Adrenal gland (tissue), 5 donors: ENCODE measurements around the gene PKP3.

Source experiments
- POLR2A ChIP-seq, 2 donors: fragments of 450-650 bp; IDR thresholded peaks; one replicate each; pipeline ENCODE4 v1.6.1; 2017; ENCODE audit warnings: antibody characterized with exemption in 2 of 2, mild to moderate bottlenecking in 2 of 2, moderate library complexity in 1 of 2
- TF ChIP-seq, protein P1 (sequence below), 6 experiments: fragments of 450-650 bp in 4 of 6; fragments of 200-600 bp in 2 of 6; sonication (generic) in 1 of 6; IDR thresholded peaks; 1 replicate in 5 of 6; 2 replicates in 1 of 6; pipeline versions ENCODE4 v1.5.1 to v1.8.0; 2016 to 2021; ENCODE audit warnings: antibody characterized with exemption in 6 of 6, mild to moderate bottlenecking in 2 of 6, moderate library complexity in 1 of 6
- donor health status: DM: no; HTN: no; CAD: no.

DNA sequence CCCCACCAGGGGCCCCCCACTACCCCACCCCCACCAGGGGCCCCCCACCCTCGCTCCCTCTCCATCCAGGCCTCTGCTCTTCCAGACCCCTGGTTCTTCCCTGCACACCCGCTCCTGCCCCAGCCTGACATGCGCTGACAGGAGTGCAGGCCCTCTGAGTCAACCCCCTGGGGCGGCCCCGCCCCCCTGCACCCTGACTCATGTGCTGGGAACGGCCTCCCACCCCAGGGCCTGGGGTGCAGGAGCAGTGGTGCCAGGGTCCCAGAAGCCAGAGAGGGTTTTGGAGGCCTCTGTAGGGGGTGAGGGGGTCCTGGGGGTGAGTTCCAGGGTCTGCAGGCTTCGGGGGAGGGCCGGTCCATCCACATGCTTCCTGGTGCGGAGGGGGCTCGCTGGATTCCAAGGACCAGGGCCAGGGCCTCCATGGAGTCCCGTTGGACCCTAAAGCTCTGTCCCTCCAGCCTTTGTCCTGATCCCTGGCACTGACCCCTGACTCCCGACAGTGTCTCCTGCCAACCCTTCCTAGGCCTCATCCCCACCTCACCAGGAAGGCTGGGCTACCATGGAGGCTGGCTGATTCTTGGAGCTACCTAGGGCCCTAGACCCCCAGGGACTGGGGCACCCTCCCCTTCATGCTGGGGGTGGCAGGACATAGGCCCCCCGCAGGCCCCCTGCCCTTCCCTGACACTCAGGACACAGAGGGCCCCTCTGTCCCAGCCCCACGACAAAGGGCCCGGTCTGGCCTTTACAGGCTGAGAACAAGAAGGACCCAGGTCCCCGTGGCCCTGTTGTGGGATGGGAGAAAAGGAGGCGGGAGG lies 583 bp upstream of the PKP3 start:
- TF ChIP-seq, protein P1, sequence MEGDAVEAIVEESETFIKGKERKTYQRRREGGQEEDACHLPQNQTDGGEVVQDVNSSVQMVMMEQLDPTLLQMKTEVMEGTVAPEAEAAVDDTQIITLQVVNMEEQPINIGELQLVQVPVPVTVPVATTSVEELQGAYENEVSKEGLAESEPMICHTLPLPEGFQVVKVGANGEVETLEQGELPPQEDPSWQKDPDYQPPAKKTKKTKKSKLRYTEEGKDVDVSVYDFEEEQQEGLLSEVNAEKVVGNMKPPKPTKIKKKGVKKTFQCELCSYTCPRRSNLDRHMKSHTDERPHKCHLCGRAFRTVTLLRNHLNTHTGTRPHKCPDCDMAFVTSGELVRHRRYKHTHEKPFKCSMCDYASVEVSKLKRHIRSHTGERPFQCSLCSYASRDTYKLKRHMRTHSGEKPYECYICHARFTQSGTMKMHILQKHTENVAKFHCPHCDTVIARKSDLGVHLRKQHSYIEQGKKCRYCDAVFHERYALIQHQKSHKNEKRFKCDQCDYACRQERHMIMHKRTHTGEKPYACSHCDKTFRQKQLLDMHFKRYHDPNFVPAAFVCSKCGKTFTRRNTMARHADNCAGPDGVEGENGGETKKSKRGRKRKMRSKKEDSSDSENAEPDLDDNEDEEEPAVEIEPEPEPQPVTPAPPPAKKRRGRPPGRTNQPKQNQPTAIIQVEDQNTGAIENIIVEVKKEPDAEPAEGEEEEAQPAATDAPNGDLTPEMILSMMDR (IDR thresholded peaks at IDR 0.05), result no peak
- TF ChIP-seq POLR2A (IDR thresholded peaks at IDR 0.05), result no peak
